SK-N-SH treated with all-trans-retinoic acid at 6 μM for 48 hours (cell line): Measurements from ENCODE around the gene LRRC15.

ENCODE experiments used
- ATAC-seq: fragments of 200-7000 bp; cut with Tn5 transposase; 3 replicates; pipeline ENCODE4 v1.9.1; 2020; ENCODE audit warnings: mild to moderate bottlenecking, moderate library complexity
- ARNTL ChIP-seq: fragments of 450-650 bp; formaldehyde crosslinking; IDR thresholded peaks from 2 replicates; pipeline ENCODE4 v1.5.0; 2020; ENCODE audit warnings: low read depth, mild to moderate bottlenecking, moderate library complexity, borderline replicate concordance
- BACH2 ChIP-seq: fragments of 250-450 bp; sonication (Bioruptor Pico); IDR thresholded peaks from 2 replicates; pipeline ENCODE4 v1.9.0; 2021; ENCODE audit warnings: mild to moderate bottlenecking, borderline replicate concordance
- CSDC2 ChIP-seq: fragments of 250-450 bp; sonication (Bioruptor Pico); IDR thresholded peaks from 2 replicates; pipeline ENCODE4 v1.5.0; 2020; ENCODE audit warnings: mild to moderate bottlenecking, moderate library complexity
- CSRNP3 ChIP-seq: fragments of 250-450 bp; sonication (Bioruptor Pico); IDR thresholded peaks from 2 replicates; pipeline ENCODE4 v1.5.1; 2021; ENCODE audit warnings: mild to moderate bottlenecking, moderate library complexity
- ESRRG ChIP-seq: fragments of 250-450 bp; sonication (Bioruptor Pico); IDR thresholded peaks from 2 replicates; pipeline ENCODE4 v1.6.1; 2021; ENCODE audit warnings: mild to moderate bottlenecking
- GLIS3 ChIP-seq: fragments of 250-450 bp; sonication (Bioruptor Pico); IDR thresholded peaks from 2 replicates; pipeline ENCODE4 v1.5.0; 2020; ENCODE audit warnings: mild to moderate bottlenecking, moderate library complexity
- ISL1 ChIP-seq: fragments of 250-450 bp; sonication (Bioruptor Pico); IDR thresholded peaks from 2 replicates; pipeline ENCODE4 v2.1.2; 2022; ENCODE audit warnings: mild to moderate bottlenecking, moderate library complexity
- OSR1 ChIP-seq: fragments of 250-450 bp; sonication (Bioruptor Pico); IDR thresholded peaks from 2 replicates; pipeline ENCODE4 v1.8.0; 2022; ENCODE audit warnings: moderate library complexity, mild to moderate bottlenecking, inconsistent platforms
- PATZ1 ChIP-seq: fragments of 250-450 bp; sonication (Bioruptor Pico); IDR thresholded peaks from 2 replicates; pipeline ENCODE4 v1.8.0; 2020; ENCODE audit warnings: mild to moderate bottlenecking, moderate library complexity, borderline replicate concordance
- POU6F1 ChIP-seq: fragments of 250-450 bp; sonication (Bioruptor Pico); IDR thresholded peaks from 2 replicates; pipeline ENCODE4 v1.8.0; 2021; ENCODE audit warnings: low read depth, mild to moderate bottlenecking, moderate library complexity, borderline replicate concordance
- PPARA ChIP-seq: fragments of 250-450 bp; sonication (Bioruptor Pico); IDR thresholded peaks from 2 replicates; pipeline ENCODE4 v1.5.0; 2020; ENCODE audit warnings: mild to moderate bottlenecking, borderline replicate concordance
- RARB ChIP-seq: fragments of 250-450 bp; sonication (Bioruptor Pico); IDR thresholded peaks from 2 replicates; pipeline ENCODE4 v1.8.0; 2021; ENCODE audit warnings: mild to moderate bottlenecking, moderate library complexity
- SNAI2 ChIP-seq: fragments of 250-450 bp; sonication (Bioruptor Pico); IDR thresholded peaks from 2 replicates; pipeline ENCODE4 v1.5.0; 2020; ENCODE audit warnings: mild to moderate bottlenecking, moderate library complexity
- TCF4 ChIP-seq: fragments of 250-450 bp; sonication (Bioruptor Pico); IDR thresholded peaks from 2 replicates; pipeline ENCODE4 v1.8.0; 2021; ENCODE audit warnings: mild to moderate bottlenecking, moderate library complexity, borderline replicate concordance
- TOX ChIP-seq: fragments of 250-450 bp; sonication (Bioruptor Pico); IDR thresholded peaks from 2 replicates; pipeline ENCODE4 v1.8.0; 2021; ENCODE audit warnings: mild to moderate bottlenecking, moderate library complexity, borderline replicate concordance
- TSHZ2 ChIP-seq: fragments of 250-450 bp; sonication (Bioruptor Pico); IDR thresholded peaks from 2 replicates; pipeline ENCODE4 v1.5.0; 2020; ENCODE audit warnings: mild to moderate bottlenecking, moderate library complexity
- ZC3H10 ChIP-seq: fragments of 250-450 bp; sonication (Bioruptor Pico); IDR thresholded peaks from 2 replicates; pipeline ENCODE4 v1.5.1; 2021; ENCODE audit warnings: mild to moderate bottlenecking, moderate library complexity
- ZFP3 ChIP-seq: fragments of 250-450 bp; sonication (Bioruptor Pico); IDR thresholded peaks from 2 replicates; pipeline ENCODE4 v1.5.0; 2020; ENCODE audit warnings: mild to moderate bottlenecking, moderate library complexity
- ZNF565 ChIP-seq: fragments of 450-650 bp; formaldehyde crosslinking; conservative IDR thresholded peaks from 2 replicates; pipeline ENCODE4 v1.5.0; 2020; ENCODE audit warnings: low read depth, mild to moderate bottlenecking, moderate library complexity
- ZNF70 ChIP-seq: fragments of 450-650 bp; formaldehyde crosslinking; IDR thresholded peaks from 2 replicates; pipeline ENCODE4 v1.5.0; 2020; ENCODE audit warnings: mild to moderate bottlenecking, moderate library complexity
- ZNF8 ChIP-seq: fragments of 450-650 bp; formaldehyde crosslinking; IDR thresholded peaks from 2 replicates; pipeline ENCODE4 v1.5.0; 2020; ENCODE audit warnings: mild to moderate bottlenecking, moderate library complexity

Gene LRRC15

GRCh38 chr3:194396859-194397756 lies 27.6 kb upstream of the LRRC15 start:
- ATAC-seq: no peak
- TF ChIP-seq PPARA (CRISPR knock-in tag) (no peak), SNAI2 (CRISPR knock-in tag) (no peak), TSHZ2 (CRISPR knock-in tag) (no peak), RARB (CRISPR knock-in tag) (no peak), PATZ1 (CRISPR knock-in tag) (no peak), ZFP3 (CRISPR knock-in tag) (no peak), POU6F1 (CRISPR knock-in tag) (no peak), CSDC2 (CRISPR knock-in tag) (no peak), OSR1 (CRISPR knock-in tag) (no peak), ZNF565 (no peak), TCF4 (CRISPR knock-in tag) (no peak), CSRNP3 (CRISPR knock-in tag) (no peak), BACH2 (CRISPR knock-in tag) (no peak), ZNF70 (no peak), ESRRG (no peak), ZNF8 (no peak), ZC3H10 (CRISPR knock-in tag) (no peak), ARNTL (CRISPR knock-in tag) (no peak), ISL1 (no peak)

GRCh38 chr3:194396539-194396858 lies 27.0 kb upstream of the LRRC15 start:
- TF ChIP-seq POU6F1 (CRISPR knock-in tag): no peak
- TF ChIP-seq, all 23 proteins: peak for 0
- ATAC-seq: no peak

- ATAC-seq: no peak
Observed at GRCh38 chr3:194395778-194396538, 26.4 kb upstream of the LRRC15 start.

More at GRCh38 chr3:194395778-194396538, 26.4 kb upstream of the LRRC15 start:
- no peak for TF ChIP-seq TOX
- TF ChIP-seq GLIS3 (CRISPR knock-in tag): no peak
- no peak for TF ChIP-seq OSR1 (CRISPR knock-in tag)
- no peak for TF ChIP-seq CSDC2 (CRISPR knock-in tag)
- no peak for TF ChIP-seq ARNTL (CRISPR knock-in tag)
- TF ChIP-seq ISL1: no peak
- no peak for TF ChIP-seq ZC3H10 (CRISPR knock-in tag)
- TF ChIP-seq POU6F1 (CRISPR knock-in tag): no peak
- no peak for TF ChIP-seq PATZ1 (CRISPR knock-in tag)
